ENCODE results near the gene NUP62CL. TPM values are rescaled to one million over a fixed set of nuclear protein-coding genes. Genes with fewer than 3 reads are reported as not detected.
A peak's percentile ranks its signal among the peaks of the same experiment; 100 is the strongest.

Gene NUP62CL
- total RNA-seq, 1 donor from 2014 or later = 9.3 TPM

DNA sequence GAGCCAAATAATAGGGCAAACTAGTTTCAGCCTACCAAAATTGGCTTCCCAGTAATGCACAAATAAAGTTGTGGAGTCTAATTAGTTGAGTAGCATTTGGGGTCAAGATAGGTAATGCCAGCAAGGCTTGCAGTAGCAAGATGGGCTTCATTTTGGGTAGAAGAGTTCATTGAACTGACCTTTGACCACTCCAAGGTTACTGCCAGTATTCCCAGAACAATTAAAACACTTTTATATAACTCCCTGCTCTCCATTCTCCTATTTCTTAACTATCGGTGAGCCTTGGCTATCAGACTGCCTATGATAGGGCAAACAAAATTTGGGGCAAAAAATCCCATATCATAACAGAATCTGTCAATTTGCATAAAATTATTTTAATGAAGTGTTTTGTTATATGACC is 7.2 kb upstream of the NUP62CL start:
- no peak overlapping the region for H3K4me3 Mint-ChIP-seq (ENCODE audit: unreplicated experiment)
- no peaks in the 10 kb centered on the region for H3K27me3 Mint-ChIP-seq (ENCODE audit: unreplicated experiment)

DNA sequence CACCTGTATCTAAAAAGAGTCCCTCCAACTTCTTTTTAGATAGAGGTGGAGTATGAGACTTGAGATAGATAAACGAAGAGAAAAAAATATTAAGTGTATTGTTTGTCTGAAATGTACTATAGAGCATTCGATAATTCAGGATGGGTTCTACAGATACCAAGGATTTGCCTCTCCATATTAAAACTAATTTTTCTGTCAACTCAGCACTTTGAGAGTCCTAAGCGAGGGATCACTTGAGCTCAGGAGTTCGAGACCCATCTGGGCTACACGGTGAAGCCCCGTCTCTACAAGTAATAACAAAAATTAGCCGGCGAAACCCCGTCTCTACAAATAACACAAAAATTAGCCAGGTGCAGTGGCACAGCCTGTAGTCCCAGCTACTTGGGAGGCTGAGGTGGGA is 1.7 kb upstream of the NUP62CL start:
- Mint-ChIP-seq H3K4me3 (ENCODE audit: unreplicated experiment) (no peak overlapping the region), H3K4me1 (ENCODE audit: unreplicated experiment) (peaks cover 4% of the 10 kb centered on the region), H3K9me3 (ENCODE audit: unreplicated experiment) (no peaks in the 10 kb centered on the region), H3K27ac (ENCODE audit: unreplicated experiment) (no peak overlapping the region), H3K27me3 (ENCODE audit: unreplicated experiment) (no peaks in the 10 kb centered on the region), H3K36me3 (ENCODE audit: low read depth, unreplicated experiment) (no peaks in the 10 kb centered on the region)
- TF ChIP-seq, protein P1, sequence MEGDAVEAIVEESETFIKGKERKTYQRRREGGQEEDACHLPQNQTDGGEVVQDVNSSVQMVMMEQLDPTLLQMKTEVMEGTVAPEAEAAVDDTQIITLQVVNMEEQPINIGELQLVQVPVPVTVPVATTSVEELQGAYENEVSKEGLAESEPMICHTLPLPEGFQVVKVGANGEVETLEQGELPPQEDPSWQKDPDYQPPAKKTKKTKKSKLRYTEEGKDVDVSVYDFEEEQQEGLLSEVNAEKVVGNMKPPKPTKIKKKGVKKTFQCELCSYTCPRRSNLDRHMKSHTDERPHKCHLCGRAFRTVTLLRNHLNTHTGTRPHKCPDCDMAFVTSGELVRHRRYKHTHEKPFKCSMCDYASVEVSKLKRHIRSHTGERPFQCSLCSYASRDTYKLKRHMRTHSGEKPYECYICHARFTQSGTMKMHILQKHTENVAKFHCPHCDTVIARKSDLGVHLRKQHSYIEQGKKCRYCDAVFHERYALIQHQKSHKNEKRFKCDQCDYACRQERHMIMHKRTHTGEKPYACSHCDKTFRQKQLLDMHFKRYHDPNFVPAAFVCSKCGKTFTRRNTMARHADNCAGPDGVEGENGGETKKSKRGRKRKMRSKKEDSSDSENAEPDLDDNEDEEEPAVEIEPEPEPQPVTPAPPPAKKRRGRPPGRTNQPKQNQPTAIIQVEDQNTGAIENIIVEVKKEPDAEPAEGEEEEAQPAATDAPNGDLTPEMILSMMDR (IDR thresholded peaks at IDR 0.05; ENCODE audit: unreplicated experiment) = no peak
- DNase-seq (ENCODE audit: low spot score) = no peak

More for the DNA sequence above, 7.2 kb upstream of the NUP62CL start:
- peaks cover 12% of the 10 kb centered on the region for H3K4me1 Mint-ChIP-seq (ENCODE audit: unreplicated experiment)
- H3K27ac Mint-ChIP-seq (ENCODE audit: unreplicated experiment) = peak overlapping the region; percentile 95
- H3K9me3 Mint-ChIP-seq (ENCODE audit: unreplicated experiment) = no peaks in the 10 kb centered on the region
- TF ChIP-seq, protein P1 (IDR thresholded peaks at IDR 0.05; ENCODE audit: unreplicated experiment) = no peak
- no peaks in the 10 kb centered on the region for H3K36me3 Mint-ChIP-seq (ENCODE audit: low read depth, unreplicated experiment)
- no peak for DNase-seq (ENCODE audit: low spot score)

DNA sequence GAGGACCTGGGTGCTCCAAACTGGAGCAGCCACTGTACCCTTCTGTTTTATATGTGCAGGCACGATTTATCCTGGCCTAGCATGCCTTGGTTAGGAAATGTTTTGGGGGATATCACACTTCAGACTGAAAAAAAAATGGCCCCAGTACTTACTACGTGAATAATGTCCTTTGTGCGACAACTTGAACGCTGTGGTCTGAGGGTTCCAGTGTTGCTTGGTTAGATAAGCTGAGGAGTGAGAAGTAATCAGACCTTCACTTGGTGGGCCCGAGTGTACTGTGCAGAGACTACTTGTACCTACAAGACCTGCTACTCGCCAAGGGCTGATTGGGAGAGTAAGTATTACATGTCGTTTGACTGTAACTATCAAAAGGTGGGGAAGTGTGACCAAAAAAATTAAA is 856 bp upstream of the NUP62CL start:
- Mint-ChIP-seq H3K27me3 (ENCODE audit: unreplicated experiment) (no peaks in the 10 kb centered on the region), H3K4me3 (ENCODE audit: unreplicated experiment) (no peak overlapping the region), H3K9me3 (ENCODE audit: unreplicated experiment) (no peaks in the 10 kb centered on the region), H3K4me1 (ENCODE audit: unreplicated experiment) (peaks cover 4% of the 10 kb centered on the region), H3K36me3 (ENCODE audit: low read depth, unreplicated experiment) (no peaks in the 10 kb centered on the region), H3K27ac (ENCODE audit: unreplicated experiment) (peak overlapping the region; percentile 72)
- no peak for DNase-seq (ENCODE audit: low spot score)
- TF ChIP-seq, protein P1 (IDR thresholded peaks at IDR 0.05; ENCODE audit: unreplicated experiment) = no peak

DNA sequence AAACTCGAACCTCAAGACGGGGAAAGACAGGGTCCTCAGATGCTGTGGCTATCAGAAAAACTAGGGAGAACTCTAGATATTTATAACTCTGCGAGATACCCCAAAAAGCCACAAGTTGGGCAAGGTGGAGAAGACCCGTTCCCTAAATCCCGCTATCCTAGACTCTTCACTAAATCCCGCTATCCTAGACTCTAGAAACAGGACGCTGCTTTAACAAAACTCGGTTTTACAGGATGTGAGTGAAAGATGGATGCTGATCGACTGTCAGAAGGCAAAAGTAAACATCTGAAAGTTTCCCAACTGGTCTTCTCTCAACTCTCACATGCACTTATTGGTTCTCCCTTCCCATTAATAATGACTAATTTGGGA is 448 bp upstream of the NUP62CL start:
- Mint-ChIP-seq H3K4me1 (ENCODE audit: unreplicated experiment) (peaks cover 4% of the 10 kb centered on the region), H3K9me3 (ENCODE audit: unreplicated experiment) (no peaks in the 10 kb centered on the region), H3K27ac (ENCODE audit: unreplicated experiment) (no peak overlapping the region), H3K4me3 (ENCODE audit: unreplicated experiment) (no peak overlapping the region), H3K27me3 (ENCODE audit: unreplicated experiment) (no peaks in the 10 kb centered on the region), H3K36me3 (ENCODE audit: low read depth, unreplicated experiment) (no peaks in the 10 kb centered on the region)
- no peak for DNase-seq (ENCODE audit: low spot score)
- TF ChIP-seq, protein P1 (IDR thresholded peaks at IDR 0.05; ENCODE audit: unreplicated experiment) = no peak

DNA sequence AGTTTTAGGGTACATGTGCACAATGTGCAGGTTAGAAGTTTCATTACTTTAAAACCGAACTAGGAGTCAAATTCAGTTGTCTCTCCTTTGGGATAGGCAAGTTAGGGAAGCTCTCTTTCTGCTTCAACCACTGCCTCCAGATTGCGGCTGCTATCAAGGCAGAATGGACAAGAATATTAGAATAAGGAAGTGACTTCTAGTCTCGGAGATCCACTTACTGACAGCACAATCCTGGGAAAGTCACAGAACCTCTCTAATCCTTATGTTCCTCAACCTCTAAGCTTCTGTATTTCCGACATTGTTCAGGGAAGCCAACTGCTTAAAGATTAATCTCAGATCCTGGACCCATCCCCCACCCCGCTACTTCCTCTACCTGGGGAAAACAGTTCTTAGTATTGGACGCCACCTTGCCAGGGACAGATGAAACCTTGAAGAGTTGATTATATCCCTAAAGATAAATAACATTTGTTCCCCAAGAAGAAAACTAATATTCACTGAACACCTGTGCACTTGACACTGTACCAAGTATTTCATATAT is 2.1 kb downstream of the NUP62CL start:
- DNase-seq (ENCODE audit: low spot score) = no peak
- peaks cover 4% of the 10 kb centered on the region for H3K4me1 Mint-ChIP-seq (ENCODE audit: unreplicated experiment)
- H3K27ac Mint-ChIP-seq (ENCODE audit: unreplicated experiment) = no peak overlapping the region
- peak overlapping the region; percentile 37 for H3K4me3 Mint-ChIP-seq (ENCODE audit: unreplicated experiment)
- H3K27me3 Mint-ChIP-seq (ENCODE audit: unreplicated experiment) = no peaks in the 10 kb centered on the region
- H3K36me3 Mint-ChIP-seq (ENCODE audit: low read depth, unreplicated experiment) = no peaks in the 10 kb centered on the region
- no peaks in the 10 kb centered on the region for H3K9me3 Mint-ChIP-seq (ENCODE audit: unreplicated experiment)
- TF ChIP-seq, protein P1 (IDR thresholded peaks at IDR 0.05; ENCODE audit: unreplicated experiment) = no peak

Measured in endothelial cell (in vitro differentiated cells).